ENCODE measurements around the gene LRFN5. TPM values are rescaled to one million over a fixed set of nuclear protein-coding genes. Genes with fewer than 3 reads are reported as not detected.
"Not testable (repeated sequence)": the region's sequence is repeated elsewhere in the genome, so short reads cannot be mapped to it uniquely, and the experiment has no call there.

The LRFN5 gene
- not detected in 2 replicates for total RNA-seq (2014; rRNA removed; shearing (Covaris generic))

DNA sequence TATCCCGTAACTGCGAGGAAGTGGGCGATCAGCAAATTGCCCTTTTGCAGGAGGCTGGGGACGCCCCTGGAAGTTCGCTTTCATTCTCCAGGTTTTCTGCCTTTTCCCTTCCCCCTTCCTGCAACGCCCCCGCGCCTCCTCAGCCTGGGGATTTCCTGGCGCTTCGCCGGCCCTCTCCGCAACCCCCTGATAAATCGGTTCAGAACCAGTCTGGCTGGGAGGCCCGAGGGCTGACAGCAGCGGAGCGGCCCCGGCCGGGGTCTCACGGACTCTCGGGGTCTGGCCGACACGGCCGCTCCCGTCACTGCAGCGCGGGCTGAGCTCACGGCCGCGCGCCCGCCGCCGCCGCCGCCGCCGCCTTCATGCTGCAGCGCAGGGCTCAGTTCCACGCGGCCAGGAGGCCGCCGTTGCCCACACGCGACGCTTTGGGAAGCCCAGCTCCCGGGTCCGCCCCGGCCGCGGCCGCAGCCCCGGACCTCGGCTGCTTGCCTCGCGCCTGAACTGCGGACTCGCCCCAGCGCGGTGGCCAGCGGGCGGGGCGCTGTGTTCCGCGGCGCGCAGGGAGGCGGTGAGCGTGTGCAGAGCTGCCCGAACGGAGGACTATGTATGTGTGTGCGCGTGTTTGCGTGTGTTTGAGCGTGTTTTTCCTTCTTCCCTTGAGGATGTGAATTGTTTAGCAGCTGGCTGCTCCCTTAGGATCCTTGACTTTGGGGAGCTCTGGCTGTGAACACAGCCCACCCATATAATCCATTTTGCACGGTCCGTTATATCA, at the start of gene LRFN5:
TSS of gene LRFN5 (plus strand) at position 345 of the 772 bp plus-strand sequence.
- DNase-seq (ENCODE audit: low read depth in 1 of 2, low spot score in 2 of 2): no peak
- no peak within 1 kb of the TSS for H3K27ac ChIP-seq
- no peak within 1 kb of the TSS for H3K4me3 ChIP-seq
- H3K27me3 ChIP-seq (replicated peaks): no peaks in the 10 kb centered on the region; the same call in 1 of the 2 replicates
- H3K9me3 ChIP-seq (replicated peaks): no peaks in the 10 kb centered on the region
- no peaks in the 10 kb centered on the region for H3K4me1 ChIP-seq (replicated peaks)
- H3K36me3 ChIP-seq: no peaks in the 10 kb centered on the region

DNA sequence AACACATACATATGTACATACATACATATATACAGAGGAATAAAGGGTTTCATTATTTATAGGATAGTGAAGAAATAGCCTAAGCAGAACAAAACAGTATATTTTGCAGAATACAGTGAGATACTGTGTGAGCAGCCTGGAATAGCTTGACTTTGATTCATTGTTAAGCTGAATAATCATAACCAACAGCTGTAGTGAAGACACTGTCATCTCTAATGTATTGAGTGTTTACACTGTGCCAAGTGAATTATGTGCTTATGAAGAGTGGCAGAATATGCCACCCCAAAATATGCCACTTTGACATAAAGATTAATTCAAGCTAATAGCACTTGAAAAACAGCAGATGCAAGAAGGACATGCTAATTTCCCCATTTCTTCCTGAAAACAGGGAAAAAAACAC, 48.2 kb upstream of the LRFN5 start:
- H3K4me1 ChIP-seq (replicated peaks): no peaks in the 10 kb centered on the region
- H3K9me3 ChIP-seq (replicated peaks): no peaks in the 10 kb centered on the region
- H3K27me3 ChIP-seq (replicated peaks): no peaks in the 10 kb centered on the region
- H3K36me3 ChIP-seq: no peaks in the 10 kb centered on the region
- no peak for DNase-seq (ENCODE audit: low read depth in 1 of 2, low spot score in 2 of 2)
- no peak overlapping the region for H3K4me3 ChIP-seq
- no peak overlapping the region for H3K27ac ChIP-seq

DNA sequence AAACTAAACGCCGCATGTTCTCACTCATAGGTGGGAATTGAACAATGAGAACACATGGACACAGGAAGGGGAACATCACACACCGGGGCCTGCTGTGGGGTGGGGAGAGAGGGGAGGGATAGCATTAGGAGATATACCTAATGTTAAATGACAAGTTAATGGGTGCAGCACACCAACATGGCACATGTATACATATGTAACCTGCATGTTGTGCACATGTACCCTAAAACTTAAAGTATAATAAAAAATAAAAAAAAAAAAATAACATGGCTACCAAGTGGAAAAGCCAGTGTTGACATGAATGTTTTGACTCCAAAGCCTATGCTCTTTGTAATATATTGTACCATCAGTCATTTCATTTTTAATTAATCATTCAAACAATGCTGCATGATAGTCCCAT, 39.8 kb upstream of the LRFN5 start:
- not testable (repeated sequence) for DNase-seq (ENCODE audit: low read depth in 1 of 2, low spot score in 2 of 2); H3K27ac ChIP-seq; H3K27me3 ChIP-seq (replicated peaks); H3K9me3 ChIP-seq (replicated peaks); H3K36me3 ChIP-seq; H3K4me3 ChIP-seq; H3K4me1 ChIP-seq (replicated peaks)

DNA sequence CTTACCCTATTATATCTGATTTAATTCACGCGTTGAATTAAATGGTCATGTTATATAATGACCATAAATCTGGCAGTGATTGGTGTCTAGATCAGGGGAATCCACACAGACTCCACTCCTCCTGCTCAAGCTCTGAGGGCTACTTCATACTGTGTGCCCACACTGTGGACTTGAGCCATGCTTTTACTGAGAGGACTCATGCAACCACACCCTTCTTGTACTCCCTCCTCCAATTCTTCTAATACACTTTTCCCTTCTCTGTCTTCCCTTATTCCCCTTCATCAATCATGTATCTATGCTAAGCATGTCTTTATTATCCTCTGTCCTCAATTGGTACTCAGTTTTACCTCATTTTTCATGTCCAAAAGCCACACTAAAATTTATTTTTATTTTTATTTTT, 37.7 kb upstream of the LRFN5 start:
- H3K36me3 ChIP-seq: no peaks in the 10 kb centered on the region
- H3K27me3 ChIP-seq (replicated peaks): no peaks in the 10 kb centered on the region
- H3K9me3 ChIP-seq (replicated peaks): no peaks in the 10 kb centered on the region
- no peaks in the 10 kb centered on the region for H3K4me1 ChIP-seq (replicated peaks)
- no peak for DNase-seq (ENCODE audit: low read depth in 1 of 2, low spot score in 2 of 2)
- no peak overlapping the region for H3K27ac ChIP-seq
- no peak overlapping the region for H3K4me3 ChIP-seq

DNA sequence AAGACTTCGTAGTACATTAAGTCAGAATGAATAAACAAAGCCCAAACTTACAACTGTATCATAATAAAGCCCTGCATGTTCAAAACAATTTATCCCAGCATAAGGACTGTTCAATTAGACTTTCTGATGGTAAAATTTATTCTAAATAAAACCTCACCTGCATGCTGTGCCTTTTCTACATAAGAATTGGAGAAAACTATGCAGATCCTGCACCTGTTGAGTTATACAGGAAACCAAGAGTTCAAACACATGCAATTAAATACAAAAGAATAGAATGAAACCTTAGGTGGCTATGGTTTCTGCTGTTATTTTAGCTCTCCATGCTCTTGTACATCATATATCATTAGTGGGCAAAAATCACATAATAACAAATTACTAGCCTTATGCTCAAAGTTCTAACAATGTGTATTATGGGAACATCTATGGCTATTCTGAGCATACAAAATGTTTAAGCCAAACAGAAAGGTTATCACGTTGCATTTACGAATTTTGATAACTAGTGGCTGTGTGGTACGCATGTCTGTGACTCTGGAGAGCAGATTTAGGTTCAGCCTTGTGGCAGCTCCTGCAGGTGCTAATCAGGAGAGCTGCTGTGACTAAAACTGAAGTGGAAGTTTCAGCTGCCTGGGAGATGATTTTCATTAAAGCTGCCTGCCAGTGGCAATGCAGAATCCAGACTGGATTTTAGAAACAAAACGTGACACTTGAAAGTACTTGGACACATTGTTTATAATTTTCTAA, 36.1 kb upstream of the LRFN5 start:
- Histone ChIP-seq H3K27ac (no peak overlapping the region), H3K9me3 (replicated peaks) (no peaks in the 10 kb centered on the region), H3K27me3 (replicated peaks) (no peaks in the 10 kb centered on the region), H3K4me3 (no peak overlapping the region), H3K4me1 (replicated peaks) (no peaks in the 10 kb centered on the region), H3K36me3 (no peaks in the 10 kb centered on the region)
- DNase-seq (ENCODE audit: low read depth in 1 of 2, low spot score in 2 of 2): no peak

DNA sequence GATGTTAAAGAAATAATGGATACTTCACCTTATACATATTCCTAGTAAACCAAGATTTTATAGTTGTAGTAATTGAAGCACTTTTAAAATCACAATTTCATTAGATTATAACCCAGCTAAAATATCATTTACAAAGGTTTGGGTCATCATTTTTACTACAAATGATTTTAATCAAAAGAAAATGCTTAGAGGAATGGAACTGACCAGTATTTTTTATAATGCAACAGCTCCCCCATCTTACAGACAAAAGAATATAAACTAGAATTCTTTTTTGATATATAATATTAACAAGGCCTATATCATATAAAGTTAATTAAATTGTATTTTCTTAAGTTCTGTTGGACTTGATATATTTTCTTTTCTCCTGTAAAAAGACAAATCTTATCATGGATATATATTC, 20.4 kb upstream of the LRFN5 start:
- no peaks in the 10 kb centered on the region for H3K4me1 ChIP-seq (replicated peaks)
- H3K9me3 ChIP-seq (replicated peaks): no peaks in the 10 kb centered on the region
- no peak for DNase-seq (ENCODE audit: low read depth in 1 of 2, low spot score in 2 of 2)
- H3K36me3 ChIP-seq: no peaks in the 10 kb centered on the region
- H3K27ac ChIP-seq: no peak overlapping the region
- H3K4me3 ChIP-seq: no peak overlapping the region
- H3K27me3 ChIP-seq (replicated peaks): no peaks in the 10 kb centered on the region

DNA sequence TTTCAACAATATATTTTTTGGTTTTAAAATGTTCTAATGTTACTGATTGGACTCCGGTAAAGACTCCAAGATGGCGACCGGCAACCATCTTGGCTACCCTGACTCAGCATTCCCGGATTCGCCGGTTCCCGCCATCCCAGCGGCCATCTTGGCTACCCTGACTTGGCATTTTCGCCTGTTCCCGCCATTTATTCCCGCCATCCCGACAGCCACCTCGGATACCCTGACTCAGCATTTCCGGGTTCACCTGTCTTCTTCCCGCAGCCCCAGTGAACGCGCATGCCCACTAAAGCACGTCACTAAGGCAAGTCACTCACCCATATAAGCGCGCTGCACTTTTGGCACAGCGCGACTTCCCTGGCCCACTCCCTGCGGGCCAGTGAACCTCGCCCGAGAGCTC, 9.0 kb upstream of the LRFN5 start:
- Histone ChIP-seq H3K4me1 (replicated peaks) (no peaks in the 10 kb centered on the region), H3K27ac (no peak overlapping the region), H3K27me3 (replicated peaks) (no peaks in the 10 kb centered on the region), H3K9me3 (replicated peaks) (no peaks in the 10 kb centered on the region), H3K4me3 (no peak overlapping the region), H3K36me3 (no peaks in the 10 kb centered on the region)
- DNase-seq (ENCODE audit: low read depth in 1 of 2, low spot score in 2 of 2): no peak

DNA sequence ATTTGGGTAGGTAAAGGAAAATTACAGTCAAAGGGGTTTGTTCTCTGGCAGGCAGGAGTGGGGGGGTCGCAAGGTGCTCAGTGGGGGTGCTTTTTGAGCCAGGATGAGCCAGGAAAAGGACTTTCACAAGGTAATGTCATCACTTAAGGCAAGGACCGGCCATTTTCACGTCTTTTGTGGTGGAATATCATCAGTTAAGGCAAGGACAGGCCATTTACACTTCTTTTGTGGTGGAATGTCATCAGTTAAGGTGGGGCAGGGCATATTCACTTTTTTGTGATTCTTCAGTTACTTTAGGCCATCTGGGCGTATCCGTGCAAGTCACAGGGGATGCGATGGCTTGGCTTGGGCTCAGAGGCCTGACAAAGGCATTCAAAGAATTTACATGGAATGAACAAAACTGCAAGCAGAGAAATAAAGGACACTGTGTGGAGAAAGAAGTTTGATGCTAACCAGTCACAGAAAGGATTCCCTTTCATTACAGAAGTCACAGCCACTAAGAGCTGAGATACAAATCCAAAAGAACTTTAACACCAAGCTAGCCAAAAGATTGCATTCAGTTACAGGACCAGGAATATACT, 6.8 kb upstream of the LRFN5 start:
- not testable (repeated sequence) for H3K4me3 ChIP-seq; H3K4me1 ChIP-seq (replicated peaks); DNase-seq (ENCODE audit: low read depth in 1 of 2, low spot score in 2 of 2); H3K36me3 ChIP-seq; H3K27ac ChIP-seq; H3K9me3 ChIP-seq (replicated peaks); H3K27me3 ChIP-seq (replicated peaks)

DNA sequence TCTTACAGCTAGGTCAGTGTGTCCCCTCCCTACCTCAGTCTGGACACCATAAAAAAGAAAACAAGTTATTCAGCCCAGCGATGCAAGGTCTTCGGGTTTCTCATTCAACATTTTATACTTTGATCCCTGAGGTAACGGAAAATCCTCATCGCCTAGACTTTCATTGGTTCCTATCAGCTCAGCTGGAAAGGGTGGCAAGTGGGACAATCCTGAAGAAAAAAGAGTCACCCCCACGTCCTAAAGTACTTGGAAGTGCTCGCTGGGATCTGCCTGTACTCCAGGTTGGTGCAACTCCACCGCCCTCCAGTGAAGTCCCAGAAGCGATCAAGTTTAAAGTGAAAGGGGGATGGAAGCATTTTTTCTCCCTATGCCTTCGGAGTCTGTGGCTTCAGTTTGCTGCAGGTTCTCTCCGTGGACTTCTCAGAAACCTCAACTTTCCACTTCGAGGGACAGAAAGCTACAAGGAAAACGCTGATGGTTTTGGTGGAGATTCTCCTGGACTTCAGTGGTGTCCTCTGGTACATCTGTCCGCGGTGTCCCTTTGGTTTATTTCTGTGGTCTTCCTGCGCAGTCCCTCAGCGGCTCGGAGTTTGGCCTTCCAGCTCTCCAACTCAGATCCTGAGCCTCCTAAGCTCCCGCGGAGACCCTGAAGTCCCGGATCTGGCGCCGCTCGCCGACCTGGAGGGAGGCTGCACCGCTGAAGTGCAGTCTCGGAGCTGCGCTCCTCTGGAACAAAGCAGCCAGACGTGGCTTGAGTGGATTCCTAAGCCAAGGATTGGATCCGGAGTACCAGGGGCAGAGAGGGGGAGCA, 1.8 kb upstream of the LRFN5 start:
- no peak overlapping the region for H3K27ac ChIP-seq
- H3K4me3 ChIP-seq: no peak overlapping the region
- no peaks in the 10 kb centered on the region for H3K4me1 ChIP-seq (replicated peaks)
- H3K36me3 ChIP-seq: no peaks in the 10 kb centered on the region
- no peaks in the 10 kb centered on the region; the same call in 1 of the 2 replicates for H3K27me3 ChIP-seq (replicated peaks)
- H3K9me3 ChIP-seq (replicated peaks): no peaks in the 10 kb centered on the region
- DNase-seq (ENCODE audit: low read depth in 1 of 2, low spot score in 2 of 2): no peak

DNA sequence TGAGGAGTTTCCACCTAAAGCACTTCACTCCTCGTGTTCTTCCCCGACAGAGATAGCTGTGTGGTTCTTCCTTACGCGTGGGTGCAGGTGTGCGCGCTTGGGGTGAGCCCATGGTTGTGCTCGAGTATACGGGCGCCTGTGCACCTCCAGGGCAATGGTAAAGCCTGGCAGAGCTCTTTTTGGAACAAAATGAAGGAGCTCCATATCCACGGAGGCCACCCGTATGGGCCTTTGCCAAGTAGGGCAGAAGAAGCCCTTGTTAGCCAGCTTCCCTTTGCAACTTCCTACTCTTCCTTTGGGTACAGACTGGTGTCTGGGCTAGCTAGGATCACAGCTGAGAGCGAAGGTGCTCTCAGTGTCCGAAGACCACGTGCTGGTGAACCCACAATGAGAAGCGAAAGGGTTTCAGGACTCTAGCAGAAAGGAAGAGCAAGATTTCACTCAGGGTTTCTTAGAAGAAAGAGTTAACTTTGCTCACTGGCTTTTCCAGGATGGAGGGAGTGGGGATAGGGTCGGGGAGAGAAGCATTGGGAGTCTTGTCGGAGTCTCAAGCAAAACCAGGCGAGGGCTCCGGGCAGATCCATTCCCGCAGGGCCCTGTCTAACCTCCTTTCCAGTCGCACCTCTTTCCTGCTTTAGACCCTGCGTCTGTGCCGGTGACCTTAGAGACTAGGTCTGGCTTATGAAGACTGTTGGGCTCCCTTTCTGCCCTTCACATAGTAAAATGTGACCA, 960 bp upstream of the LRFN5 start:
- Histone ChIP-seq H3K9me3 (replicated peaks) (no peaks in the 10 kb centered on the region), H3K4me1 (replicated peaks) (no peaks in the 10 kb centered on the region), H3K27ac (no peak overlapping the region), H3K36me3 (no peaks in the 10 kb centered on the region), H3K4me3 (no peak overlapping the region), H3K27me3 (replicated peaks) (no peaks in the 10 kb centered on the region; the same call in 1 of the 2 replicates)
- DNase-seq (ENCODE audit: low read depth in 1 of 2, low spot score in 2 of 2): no peak

DNA sequence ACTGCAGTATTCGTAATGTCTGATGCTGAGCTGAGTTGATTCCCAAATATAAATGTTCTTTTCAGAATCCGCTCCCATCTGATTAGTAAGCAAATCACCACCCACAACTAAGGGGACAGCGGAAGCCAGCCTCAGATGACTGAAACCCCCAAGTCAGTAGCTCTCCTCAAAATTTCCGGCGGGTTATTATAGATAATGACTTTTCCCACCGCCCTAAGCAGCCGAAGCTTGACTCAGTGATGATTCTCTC, 469 bp upstream of the LRFN5 start:
- Histone ChIP-seq H3K4me3 (no peak overlapping the region), H3K36me3 (no peaks in the 10 kb centered on the region), H3K27ac (no peak overlapping the region), H3K27me3 (replicated peaks) (no peaks in the 10 kb centered on the region; the same call in 1 of the 2 replicates), H3K9me3 (replicated peaks) (no peaks in the 10 kb centered on the region), H3K4me1 (replicated peaks) (no peaks in the 10 kb centered on the region)
- DNase-seq (ENCODE audit: low read depth in 1 of 2, low spot score in 2 of 2): no peak

DNA sequence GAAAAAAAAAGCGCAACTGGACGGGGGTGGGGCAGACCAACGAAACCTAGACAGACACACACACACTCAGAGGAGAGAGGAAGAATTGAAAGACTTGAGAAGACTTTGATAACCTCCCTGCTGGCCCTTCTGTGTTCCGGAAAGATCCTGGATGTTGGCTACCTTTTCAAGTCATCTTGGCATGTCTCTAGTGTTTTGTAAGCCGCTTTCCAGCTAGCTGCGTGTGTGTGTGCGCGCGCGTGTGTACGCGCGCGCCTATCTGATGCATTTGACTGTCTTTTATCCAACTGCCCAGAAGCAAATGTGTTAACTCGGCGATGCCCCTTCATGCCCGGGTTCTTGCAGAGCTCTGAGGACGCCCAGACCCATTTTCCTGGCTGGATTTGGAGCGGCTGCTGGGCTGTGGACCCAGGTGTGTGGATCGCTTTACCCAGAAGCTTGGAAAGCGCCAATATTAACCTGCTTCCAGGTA, 664 bp downstream of the LRFN5 start:
- Histone ChIP-seq H3K4me3 (no peak overlapping the region), H3K27ac (no peak overlapping the region)

DNA sequence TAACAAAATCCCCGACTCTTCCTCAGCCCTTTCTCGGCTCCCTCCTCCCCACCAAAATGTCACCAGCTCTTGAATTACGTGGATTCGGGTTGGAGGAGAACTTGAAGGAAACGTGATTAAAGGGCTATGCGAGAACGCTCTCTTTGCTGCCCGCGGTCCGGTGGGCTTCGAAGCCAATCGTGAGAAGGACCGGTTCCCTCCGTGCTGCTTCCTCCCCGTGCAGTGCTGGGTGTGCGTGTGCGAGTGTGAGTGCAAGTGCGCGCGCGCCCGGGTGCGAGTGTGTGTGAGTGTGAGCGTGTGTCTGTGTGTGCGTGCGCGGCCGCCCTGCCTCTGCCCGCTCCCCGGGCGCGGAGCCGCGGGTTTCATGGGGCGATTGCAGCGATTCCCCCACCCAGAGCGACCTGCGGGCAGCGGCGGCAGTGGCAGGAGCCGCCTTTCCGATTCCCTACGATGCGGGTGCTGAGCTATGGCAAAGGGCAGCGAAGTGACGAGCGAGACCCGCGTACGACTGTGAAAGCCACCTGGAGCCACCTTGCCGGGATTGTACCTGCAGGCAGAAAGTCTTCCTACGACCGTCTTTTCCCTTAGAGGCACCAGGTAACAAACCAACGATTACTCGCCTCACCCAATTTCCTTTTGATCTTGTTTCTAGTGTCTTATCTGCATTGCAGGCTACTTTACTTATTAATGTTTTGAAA, 1.4 kb downstream of the LRFN5 start:
- DNase-seq (ENCODE audit: low read depth in 1 of 2, low spot score in 2 of 2): no peak
- H3K27me3 ChIP-seq (replicated peaks): no peaks in the 10 kb centered on the region; the same call in 1 of the 2 replicates
- no peak overlapping the region for H3K4me3 ChIP-seq

More for the DNA sequence above, 664 bp downstream of the LRFN5 start:
- Histone ChIP-seq H3K27me3 (replicated peaks) (no peaks in the 10 kb centered on the region; the same call in 1 of the 2 replicates), H3K36me3 (no peaks in the 10 kb centered on the region), H3K4me1 (replicated peaks) (no peaks in the 10 kb centered on the region), H3K9me3 (replicated peaks) (no peaks in the 10 kb centered on the region)
- DNase-seq (ENCODE audit: low read depth in 1 of 2, low spot score in 2 of 2): no peak

More for the DNA sequence above, 1.4 kb downstream of the LRFN5 start:
- no peak overlapping the region for H3K27ac ChIP-seq
- no peaks in the 10 kb centered on the region for H3K36me3 ChIP-seq
- H3K4me1 ChIP-seq (replicated peaks): no peaks in the 10 kb centered on the region
- no peaks in the 10 kb centered on the region for H3K9me3 ChIP-seq (replicated peaks)

Data from SJSA1 (cell line).